Measurements from ENCODE around the gene KCNQ1.

The KCNQ1 gene

DNA sequence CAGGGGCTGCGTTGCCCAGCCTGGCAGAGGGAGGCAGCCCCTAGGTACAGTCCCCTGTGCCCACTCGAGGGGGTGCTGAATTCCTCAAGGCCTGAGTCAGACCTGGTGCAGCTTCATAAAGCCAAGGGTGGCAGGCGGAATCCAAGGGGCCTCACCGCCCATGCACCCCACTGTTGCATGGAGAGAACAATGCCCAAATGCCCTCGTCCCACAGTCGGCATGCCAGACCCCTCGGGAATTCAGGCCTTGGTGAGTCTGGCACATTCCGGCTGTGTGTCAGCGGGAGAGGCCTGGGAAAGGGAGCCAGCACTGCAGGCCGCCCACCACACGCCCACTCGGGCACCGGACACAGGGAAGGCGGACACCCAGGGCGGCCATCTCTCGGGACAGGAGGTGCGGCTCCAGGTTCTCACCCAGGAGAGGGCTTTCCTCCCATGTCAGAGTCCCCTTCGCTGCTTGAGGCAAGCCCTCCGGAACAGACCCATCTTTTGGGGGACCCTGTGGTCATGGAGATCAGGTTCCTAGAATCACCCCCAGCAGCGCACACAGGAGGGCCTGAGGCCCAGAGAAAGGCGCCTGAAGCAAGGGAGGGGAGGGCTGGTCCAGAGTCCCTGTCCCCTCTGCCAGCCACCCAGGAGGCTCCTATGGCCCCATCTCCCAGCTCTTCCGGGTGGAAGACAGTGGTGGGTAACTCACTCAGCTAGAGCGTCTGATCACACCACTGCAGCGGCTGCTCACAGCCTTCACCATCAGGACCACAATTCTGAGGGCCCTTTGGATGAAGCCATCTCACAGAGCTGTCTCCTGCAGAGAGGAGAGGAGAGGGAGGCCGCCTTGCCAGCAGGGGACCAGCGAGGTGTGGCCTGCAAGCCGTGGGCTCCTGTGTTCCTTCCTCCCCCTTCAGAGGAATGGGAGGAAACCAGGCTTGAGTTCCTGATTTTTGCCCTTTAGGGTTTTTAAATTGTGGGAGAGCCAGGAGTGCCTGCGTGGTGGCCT, 286.6 kb downstream of the KCNQ1 start:
- no peak for DNase-seq (ENCODE audit: low read depth, low spot score)

DNA sequence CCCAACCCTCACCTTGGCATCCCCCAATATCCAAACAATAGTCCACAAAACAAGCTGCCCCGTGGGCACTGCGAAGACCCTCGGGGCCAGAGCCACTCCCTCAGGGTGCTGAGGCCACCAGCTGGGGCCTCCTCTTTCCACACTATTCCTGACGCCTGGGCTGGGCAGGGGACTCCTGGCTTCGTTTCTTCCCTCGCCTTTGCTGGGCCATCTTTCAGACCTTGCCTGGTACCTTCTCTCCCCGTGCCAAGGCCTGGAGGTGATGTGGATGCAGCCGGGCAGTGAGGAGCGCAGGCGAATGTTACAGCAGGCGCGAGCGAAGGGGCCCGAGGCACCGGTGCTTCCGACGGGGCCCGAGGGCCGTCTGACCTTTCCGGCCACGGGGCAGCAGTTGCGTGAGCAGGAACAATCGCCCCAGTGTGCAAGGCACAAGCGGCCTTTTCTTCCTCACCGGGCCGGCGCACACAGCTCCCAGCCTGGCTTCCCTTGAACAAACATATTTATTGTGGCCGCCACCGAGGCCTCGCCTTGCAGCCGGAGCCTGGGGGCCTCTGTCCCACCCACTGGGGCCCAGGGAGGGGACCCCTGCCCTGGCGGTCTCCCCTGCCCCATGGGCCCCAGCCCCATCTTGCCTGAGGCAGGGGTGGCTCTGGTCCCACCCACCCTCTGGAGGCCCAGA, 287.6 kb downstream of the KCNQ1 start:
- no peak for DNase-seq (ENCODE audit: low read depth, low spot score)

DNA sequence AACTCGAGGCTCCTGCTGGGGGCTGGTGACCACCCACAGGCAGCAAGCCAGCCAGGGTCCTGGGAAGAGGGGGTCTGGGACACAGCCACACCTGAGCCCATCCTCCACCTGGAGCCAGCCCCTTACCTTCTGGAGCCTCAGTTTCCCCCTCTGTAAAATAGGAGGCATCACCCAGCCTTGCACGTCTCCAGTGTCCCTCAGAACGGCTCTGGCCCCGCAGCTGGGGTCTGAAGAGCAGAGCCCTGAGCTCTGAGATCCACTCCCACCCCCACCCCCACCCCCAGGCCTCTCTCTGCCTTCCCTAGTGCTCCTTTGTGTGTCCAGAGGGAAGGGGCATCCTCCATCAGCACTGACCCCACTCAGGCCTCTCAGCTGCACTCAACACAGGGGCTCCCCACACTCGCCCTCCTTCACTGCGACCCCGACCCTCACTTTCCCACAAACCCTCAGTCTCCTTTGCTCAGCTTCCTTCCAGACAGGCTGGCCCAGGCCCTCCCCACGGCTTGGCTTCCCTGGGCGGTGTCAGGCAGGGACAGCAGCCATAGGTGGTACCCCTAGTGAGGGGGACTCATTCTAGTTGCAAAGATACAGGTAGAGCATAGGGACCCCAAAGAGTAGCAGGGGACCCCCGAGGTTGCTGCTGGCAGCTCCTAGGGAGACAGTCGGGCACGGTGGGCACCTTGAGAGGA, 288.3 kb downstream of the KCNQ1 start:
- DNase-seq (ENCODE audit: low read depth, low spot score) = no peak

DNA sequence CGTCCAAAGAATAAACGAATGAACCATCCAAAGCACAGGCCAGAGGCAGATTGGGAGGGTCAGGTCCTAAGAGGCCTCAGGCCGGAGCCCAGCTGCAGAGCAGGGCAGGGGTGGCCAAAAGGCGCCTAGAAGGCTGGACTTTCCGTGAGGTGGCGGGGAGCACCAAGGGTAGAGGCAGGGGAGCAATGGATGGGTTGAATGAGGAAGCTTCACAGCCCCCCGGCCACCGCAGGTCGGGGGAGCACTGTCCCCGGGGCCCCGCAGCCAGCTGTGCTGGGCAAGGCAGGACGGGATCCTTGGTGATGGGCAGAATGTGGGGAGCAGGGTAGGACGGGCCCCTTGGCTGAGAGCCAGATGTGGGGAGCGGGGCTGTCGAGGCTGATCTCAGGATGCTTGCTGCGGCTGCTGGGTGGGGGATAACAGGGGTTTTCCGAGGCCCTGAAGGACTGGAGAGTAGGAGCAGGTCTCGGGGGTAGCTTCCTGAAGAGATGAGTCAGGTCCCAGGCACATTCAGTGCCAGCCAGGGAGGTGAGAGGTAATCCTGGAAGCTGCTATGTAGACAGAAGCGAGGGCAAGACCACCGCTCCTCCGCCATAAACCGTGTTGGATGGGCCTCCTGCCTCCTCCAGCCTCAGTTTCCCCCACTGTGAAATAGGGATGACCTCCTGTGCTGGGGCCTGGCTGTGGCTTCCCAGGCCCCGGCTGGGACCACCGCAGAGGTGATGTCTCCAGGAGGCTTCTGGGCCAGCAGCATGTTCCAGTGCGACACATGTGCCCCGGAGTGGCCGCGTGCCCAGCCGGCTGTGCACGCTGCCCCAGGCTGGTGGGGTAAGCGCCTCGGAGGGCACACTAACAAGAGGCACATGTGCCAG, 289.6 kb downstream of the KCNQ1 start:
- no peak for DNase-seq (ENCODE audit: low read depth, low spot score)

DNA sequence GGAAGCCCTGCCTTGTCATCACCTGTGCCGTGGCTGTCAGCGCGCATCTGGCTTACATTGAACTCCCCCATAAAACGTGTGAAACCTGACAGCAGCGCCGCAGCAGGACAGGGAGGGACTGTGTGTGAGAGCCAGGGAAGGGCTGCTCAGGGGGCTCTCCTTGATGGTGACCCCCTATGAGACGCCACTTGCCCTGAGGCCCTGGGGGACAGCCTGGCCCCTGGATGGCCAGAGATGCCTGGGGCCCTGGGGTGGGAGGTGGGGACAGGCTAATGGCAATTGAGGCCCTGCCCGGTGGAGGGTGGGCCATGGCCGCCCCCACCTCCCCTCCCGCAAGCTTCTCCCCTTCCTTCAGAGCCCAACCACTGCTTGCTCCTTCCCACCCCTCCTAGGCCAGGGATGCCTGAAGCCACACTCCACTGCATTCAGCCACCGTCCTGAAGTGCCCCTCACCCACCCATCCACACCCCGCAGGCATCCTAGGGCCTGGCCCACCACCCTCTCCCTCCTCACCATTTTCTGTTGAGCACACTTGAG, 290.3 kb downstream of the KCNQ1 start:
- DNase-seq (ENCODE audit: low read depth, low spot score) = no peak

DNA sequence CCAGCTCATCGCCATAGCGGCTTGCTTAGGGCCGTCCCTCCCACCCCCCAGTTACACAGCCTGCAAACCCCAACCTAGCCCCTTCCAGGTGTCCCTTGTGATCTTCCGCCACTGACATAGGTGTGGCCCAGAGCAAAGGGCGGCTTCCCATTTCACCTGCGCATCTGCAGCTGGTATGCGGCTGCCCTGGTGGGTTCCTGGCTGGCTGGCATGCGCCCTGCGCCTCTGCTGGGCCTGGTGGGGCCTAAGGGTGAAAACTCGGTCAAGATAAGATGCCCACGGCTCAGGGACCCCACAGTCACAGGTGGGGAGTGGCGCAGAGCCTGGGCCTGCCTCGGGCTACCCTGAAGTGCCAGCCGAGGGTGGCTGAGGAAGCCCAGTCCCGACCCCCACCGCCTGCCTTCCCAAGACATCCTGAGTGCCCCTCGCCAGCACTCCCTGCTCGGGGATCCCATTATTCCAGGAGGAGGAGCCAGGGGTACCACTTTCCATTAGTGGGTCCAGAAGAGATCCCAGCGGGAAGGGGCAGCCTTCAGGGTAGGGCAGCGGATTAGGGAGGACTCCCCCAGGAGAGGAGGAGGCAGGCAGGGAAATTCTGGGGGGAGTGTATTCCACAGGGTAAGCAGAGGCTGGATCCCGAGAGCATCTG, 291.9 kb downstream of the KCNQ1 start:
- DNase-seq (ENCODE audit: low read depth, low spot score) = no peak

DNA sequence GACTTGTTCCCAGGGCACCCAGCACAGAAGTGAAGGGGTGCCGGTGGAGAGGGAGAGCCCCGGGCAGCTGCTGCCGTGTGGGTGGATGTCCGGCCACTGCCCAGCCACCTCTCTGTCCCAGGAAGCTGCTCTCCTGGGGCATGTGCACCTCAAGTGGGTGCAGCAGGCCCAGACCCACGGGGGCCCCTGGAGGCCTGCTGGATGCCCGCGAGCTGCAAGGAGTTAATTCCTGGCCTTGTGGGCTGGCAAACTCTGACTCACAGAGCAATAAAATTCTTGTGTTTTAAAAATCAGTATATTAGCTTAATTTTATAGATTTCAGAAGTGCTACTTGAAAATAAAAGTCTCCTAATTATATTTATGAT, 292.4 kb downstream of the KCNQ1 start:
- no peak for DNase-seq (ENCODE audit: low read depth, low spot score)

DNA sequence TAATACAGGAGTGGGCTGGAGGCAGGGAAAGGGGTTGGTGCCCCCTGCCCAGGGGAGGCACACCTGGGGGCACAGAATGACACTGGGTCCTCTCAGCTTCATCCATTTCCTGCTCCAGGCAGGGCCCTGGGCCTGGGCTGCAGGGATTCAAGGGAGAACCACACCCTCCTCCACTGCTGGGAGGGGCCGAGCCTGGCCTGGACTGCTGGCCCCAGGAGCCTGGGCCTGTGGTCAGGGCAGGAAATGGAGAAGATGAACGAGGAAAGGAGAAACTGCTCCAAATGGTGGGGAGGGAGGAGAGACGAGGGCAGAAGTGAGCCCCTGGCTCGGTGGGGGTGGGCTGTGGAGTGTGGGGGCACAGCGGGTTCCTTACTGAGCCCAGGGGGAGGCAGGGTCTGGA, 293.1 kb downstream of the KCNQ1 start:
- DNase-seq (ENCODE audit: low read depth, low spot score) = no peak

DNA sequence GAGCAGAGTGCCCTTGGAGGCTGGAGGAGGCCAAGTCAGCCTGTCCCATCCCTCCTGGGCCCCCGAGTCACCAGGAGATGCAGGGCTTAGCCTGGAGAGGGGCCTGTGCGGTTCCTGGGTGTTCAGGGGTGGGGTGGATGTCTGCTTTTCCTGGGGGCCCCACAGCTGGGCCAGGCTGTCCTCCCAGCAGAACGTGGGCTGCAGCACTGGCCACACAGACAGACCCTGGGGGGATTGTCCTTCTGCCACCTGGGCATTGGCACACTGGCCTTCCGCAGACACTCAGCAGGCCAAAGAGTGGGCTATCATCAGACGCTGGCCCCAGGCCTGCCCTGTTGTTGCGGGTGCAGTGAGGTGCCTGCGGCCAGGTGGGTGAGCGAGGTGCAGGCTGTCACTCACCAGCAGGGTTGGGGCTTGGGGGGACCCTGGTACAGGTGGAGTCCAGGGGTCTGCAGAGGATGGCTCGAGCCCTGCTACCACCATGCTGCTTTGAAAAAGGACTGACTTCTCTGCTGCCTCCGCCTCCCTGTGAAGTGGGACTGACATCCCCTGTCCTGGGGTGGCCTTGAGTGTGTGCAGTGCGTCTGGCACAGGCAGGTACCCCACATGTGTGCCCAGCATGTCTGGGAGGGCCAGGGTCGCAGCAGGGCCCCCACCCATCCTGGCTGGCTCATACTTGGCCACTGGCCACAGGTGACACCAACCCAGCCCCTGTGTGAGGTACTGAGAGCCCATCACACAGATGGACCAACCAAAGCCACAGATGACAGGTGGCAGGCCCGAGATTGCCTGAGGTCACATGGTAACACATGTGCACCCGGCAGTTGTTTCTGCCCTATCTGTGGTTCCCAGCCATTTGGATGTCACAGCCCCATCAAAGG, 294.0 kb downstream of the KCNQ1 start:
- no peak for DNase-seq (ENCODE audit: low read depth, low spot score)

DNA sequence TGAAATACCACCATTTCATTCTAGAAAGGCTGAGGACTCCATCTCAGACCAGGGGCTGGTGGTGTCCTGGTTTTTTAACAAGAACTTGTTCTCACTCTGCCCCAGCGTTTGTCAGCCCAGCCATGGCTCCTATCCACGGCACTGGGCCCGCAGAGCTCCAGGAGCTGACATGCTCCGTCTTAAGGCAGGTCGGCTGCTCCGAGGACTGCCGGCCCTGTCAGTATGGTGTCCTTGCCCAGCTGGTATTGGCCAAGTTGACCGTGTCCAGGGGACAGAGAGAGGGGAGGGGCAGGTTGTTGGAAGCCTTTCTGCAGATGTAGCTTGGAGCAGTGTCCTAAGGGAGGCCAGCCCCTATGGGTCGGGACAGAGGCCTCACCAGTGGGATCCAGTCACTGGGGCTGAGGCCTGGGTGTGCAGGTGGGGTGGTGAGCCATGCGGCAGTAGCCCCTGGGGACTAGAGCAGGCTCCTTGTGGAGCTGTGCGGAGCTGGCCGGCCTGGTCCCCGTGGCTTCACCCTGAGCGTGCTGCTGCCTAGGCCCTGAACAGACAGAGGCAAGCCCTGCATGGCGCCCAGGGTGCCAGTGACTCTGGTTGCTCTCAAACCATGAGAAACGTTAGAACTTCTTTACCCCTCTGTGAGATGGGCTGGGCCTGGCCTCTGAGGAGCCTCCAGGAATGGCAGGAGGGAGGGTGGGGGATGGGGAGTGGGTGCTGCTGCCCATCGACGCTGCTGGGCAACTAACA, 294.9 kb downstream of the KCNQ1 start:
- DNase-seq (ENCODE audit: low read depth, low spot score) = no peak

DNA sequence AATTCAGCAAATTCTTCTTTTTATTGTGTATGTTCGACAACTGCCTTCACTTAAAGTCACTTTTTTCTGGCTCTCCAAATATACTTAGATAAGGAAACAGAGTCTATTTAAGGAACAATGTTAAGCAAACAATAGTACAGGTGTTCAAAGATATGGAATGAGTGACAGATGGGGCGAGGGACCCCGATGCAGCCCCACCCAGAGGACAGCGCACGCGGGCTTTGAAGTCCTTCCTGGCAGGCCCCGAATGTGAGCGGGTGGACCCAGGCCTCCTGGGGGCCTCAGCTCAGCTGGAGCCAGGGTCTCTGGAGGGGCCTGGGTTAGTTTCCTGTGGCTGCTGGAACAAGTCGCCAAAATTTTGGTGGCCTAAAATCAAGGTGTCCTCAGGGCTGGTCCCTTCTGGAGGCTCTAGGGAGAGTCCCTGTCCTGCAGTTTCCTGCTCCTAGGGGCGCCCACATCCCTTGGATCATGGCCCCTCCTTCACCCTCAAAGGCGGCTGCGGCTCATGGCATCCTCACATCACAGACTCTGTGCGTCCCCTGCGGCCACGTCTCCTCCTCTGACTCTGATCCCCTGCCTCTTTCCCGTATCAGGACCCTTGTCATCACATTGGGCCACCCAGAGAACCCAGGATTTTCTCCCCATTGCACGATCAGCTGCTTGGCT, 295.6 kb downstream of the KCNQ1 start:
- DNase-seq (ENCODE audit: low read depth, low spot score) = no peak

DNA sequence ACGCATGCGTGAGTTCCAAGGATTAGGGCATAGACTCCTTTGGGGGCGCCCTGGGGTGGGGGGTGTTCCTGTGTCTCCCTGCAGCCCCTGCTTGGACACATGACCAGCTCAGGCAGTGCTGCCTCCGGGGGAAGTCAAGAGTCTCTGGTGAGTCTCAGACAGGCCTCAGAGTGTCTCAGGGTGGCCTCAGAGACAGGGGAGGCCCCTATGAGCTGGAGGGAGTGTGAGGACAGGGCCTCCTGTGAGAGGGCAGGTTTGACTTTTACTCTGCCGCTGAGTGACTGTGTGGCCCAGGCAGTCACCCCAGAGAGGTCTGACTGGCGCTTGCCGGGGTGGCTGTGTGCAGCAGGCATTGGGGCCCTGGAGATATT, 296.2 kb downstream of the KCNQ1 start:
- no peak for DNase-seq (ENCODE audit: low read depth, low spot score)

DNA sequence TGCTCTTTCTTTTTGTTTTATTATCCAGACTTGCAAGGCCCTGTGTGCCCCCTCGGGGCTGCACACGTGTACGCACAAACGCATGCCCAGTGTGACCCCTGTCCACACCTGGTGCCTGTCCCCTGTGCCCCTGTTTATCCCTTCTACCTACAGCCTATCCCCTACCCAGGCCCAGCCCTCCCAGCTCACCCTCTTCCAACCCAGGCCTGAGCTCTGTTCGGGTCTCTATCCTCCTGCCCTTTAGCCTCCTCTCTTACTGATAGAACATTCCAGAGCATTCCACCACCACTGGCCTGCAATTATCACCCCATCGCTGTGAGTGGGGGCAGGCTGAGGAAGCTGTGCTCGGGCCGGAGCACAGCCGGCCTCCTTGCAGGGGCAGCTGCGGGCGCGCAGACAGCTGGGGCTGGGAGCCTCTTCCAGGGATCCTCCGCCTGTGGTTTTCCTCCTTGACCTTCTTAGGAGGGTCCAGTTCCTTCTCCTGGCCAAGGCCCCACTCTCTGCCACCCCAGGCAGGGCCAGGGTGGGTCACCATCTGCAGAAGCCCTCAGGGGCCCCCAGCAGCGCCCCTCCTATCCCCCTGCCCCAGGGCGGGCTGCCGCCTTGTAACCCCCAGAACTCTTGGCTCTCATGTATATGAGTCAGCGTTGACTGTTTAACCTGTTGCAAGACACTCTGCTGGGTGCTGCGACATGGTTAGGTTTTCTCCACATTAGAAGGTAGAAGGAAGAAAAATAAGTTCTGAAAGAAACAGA, 296.7 kb downstream of the KCNQ1 start:
- no peak for DNase-seq (ENCODE audit: low read depth, low spot score)

DNA sequence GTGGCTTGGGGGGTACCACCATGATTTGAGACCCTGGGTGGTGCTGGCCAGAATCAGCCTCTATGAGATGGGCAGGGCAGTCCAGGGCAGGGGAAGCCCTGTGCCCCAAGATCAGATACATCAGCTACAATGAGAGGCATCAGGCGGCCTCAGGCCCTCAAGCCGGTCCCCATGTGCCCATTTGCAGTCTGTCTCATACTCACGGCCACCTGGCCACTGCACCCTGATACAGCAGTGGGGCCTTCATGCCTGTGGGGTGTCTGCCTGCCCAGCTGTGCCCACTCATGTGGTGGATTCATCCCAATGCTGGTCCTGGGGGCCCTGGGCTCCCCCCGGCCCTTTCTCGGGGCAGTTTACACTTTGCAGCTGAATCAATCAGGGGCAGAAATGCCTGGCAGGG, 297.4 kb downstream of the KCNQ1 start:
- no peak for DNase-seq (ENCODE audit: low read depth, low spot score)

DNA sequence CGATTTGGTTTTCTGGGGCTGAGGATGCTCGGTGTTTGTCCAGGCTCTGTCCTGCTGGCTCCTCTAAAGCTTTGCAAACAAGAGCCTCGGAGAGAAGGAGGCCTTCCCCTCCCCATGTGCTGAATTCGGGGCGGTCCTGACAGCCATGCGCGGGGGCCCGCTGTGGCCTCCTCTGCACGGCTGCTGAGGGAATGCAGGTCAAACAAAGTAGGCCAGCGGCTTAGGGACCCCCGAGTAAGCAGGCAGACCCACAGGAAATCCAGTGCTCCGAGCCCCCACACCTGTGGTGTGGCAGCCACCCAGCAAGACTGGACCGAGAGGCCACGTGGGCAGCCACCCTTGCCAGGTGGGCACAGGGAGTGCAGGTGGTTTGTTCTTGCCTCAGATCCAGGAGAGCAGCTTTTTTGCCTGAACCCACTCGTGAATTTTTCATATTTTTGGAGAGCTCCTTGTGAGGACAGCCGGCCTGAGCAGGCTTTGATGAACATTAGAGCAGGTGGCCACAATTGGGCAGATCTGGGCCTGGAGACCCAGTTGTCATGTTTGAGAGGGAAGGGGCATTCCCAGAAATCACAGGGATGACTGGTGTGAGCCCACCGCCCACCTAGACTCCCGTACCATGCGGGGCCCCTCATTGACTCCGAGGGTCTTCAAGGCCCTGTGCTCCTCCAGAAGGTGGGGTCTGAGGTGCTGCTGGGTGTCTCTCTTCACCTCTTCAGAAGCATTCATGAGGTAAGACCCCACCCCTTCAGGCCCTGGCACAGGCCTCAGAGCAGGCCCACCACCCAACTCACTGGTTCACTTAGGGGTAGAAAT, 298.0 kb downstream of the KCNQ1 start:
- DNase-seq (ENCODE audit: low read depth, low spot score) = no peak

DNA sequence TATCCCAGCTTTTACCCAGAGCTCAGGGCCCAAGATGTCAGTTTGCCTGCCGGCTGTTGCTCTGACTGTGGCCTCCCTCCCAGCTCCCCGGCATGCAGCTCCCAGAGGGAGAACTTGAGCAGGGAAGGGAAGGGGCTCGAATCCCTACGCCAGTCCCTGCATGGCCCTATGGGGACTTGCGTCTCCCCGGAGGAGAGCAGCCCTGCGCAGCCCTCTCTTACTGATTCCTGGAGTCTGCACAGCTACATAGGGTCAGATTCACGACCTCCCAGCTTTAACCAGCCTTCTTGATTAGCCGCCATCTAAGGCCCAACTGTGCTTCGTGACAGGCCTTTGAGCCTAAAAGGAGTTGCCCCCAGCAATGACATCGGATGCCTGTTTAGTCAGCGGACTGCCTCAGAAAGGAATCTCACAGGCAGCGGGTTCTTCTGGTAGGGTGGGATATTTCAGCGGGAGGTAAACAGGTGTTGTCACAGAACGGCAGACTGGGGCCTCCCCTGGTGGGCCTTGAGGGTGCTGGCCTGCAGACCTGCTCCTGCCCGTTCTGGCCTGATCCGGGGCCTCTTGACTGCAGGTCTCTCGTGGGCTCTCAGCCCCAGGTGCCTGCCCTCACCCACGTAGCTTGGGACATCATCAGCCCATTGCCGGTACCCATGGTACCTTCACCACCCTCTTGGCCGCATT, 298.8 kb downstream of the KCNQ1 start:
- DNase-seq (ENCODE audit: low read depth, low spot score) = no peak

Measured in iPS DF 19.7 (cell line).